HCT116 (cell line): ENCODE results near the gene MYZAP. TPM values are rescaled to one million over a fixed set of nuclear protein-coding genes. Genes with fewer than 3 reads are reported as not detected.

Experiments
- ATAC-seq: fragments of 200-7000 bp; cut with Tn5 transposase; 2 replicates; pipeline ENCODE4 v1.9.1; 2020; ENCODE audit warnings: mild to moderate bottlenecking, moderate library complexity
- BruUV-seq: library from RNA; stranded (reverse); fragments of 400-500 nt; replicated peaks from 2 replicates; lab custom pipeline; 2021; lab: Mats Ljungman, UMichigan
- CTCF ChIA-PET: fragments of 300-600 bp; sonication (Branson Sonifier 250); formaldehyde crosslinking; loops from one replicate; lab custom pipeline; 2021; ENCODE audit warnings: antibody characterized with exemption; lab: Charles Lee
- POLR2A ChIA-PET: fragments of 300-600, 350-600 bp; sonication (Branson Sonifier 250); formaldehyde crosslinking; loops from one replicate; lab custom pipeline; 2021; ENCODE audit warnings: antibody characterized with exemption; lab: Charles Lee
- RAD21 ChIA-PET, 2 experiments: fragments of 300-600 bp; sonication (Branson Sonifier 250); formaldehyde crosslinking; loops; one replicate each; lab custom pipeline; 2023; ENCODE audit warnings: low total read pairs in 2 of 2; ENCODE audit not compliant: uncharacterized antibody in 2 of 2, unreplicated experiment in 2 of 2, low non-redundant PET in 1 of 2; lab: Charles Lee
- DNase-seq: peaks from one replicate; pipeline ENCODE4 v3.0.0-alpha.2; 2010; ENCODE audit warnings: low read depth, low spot score
- H2AFZ ChIP-seq: fragments of 200-600 bp; shearing (Covaris generic), sonication (generic); 2 replicates; pipeline ENCODE4 v1.6.1; 2017; ENCODE audit warnings: low read depth, mixed run types, mixed read lengths, antibody characterized with exemption, low read length; ENCODE audit not compliant: poor library complexity, severe bottlenecking
- H3K27ac ChIP-seq: 2 replicates; pipeline ENCODE4 v1.5.1; 2012; ENCODE audit warnings: low read depth, low read length
- H3K27me3 ChIP-seq: fragments of 200-600 bp; sonication (generic); 2 replicates; pipeline ENCODE4 v1.6.1; 2016; ENCODE audit warnings: mixed run types, low read length, mixed read lengths; ENCODE audit not compliant: insufficient read depth
- H3K36me3 ChIP-seq, 2 experiments: fragments of 200-500 bp in 1 of 2; fragments of 200-600 bp in 1 of 2; sonication (Bioruptor generic) in 1 of 2; sonication (generic) in 1 of 2; 2 replicates each; pipeline versions ENCODE4 v1.5.1 to v1.6.1; 2014 to 2016; ENCODE audit warnings: low read length in 2 of 2, inconsistent platforms in 1 of 2, mixed read lengths in 1 of 2, mixed run types in 1 of 2; ENCODE audit not compliant: insufficient read depth in 2 of 2, control insufficient read depth in 1 of 2
- H3K4me1 ChIP-seq, 2 experiments: fragments of 200-600 bp in 1 of 2; sonication (generic) in 1 of 2; 2 replicates each; pipeline versions ENCODE4 v1.5.1 to v1.6.1; 2012 to 2017; ENCODE audit warnings: low read length in 2 of 2, inconsistent platforms in 1 of 2, mild to moderate bottlenecking in 1 of 2, mixed read lengths in 1 of 2, mixed run types in 1 of 2, moderate library complexity in 1 of 2; ENCODE audit not compliant: insufficient read depth in 2 of 2, control insufficient read depth in 1 of 2
- H3K4me2 ChIP-seq: fragments of 200-600 bp; sonication (generic); 2 replicates; pipeline ENCODE4 v1.6.1; 2017; ENCODE audit warnings: mixed run types, low read length, mixed read lengths
- H3K4me3 ChIP-seq, 2 experiments: fragments of 200-600 bp in 1 of 2; sonication (generic) in 1 of 2; replicated peaks in 1 of 2; 2 replicates each; pipeline ENCODE4 v1.5.1; 2011 to 2016; ENCODE audit warnings: low read length in 2 of 2, control low read depth in 1 of 2, low read depth in 1 of 2, mild to moderate bottlenecking in 1 of 2, mixed read lengths in 1 of 2, mixed run types in 1 of 2
- H3K79me2 ChIP-seq: fragments of 200-600 bp; sonication (generic); 2 replicates; pipeline ENCODE4 v1.6.1; 2017; ENCODE audit warnings: mild to moderate bottlenecking, mixed run types, low read length, moderate library complexity, mixed read lengths; ENCODE audit not compliant: insufficient read depth
- H3K9ac ChIP-seq: fragments of 200-600 bp; sonication (generic); 2 replicates; pipeline ENCODE4 v1.6.1; 2016; ENCODE audit warnings: low read length, mixed read lengths
- H3K9me2 ChIP-seq: fragments of 200-600 bp; sonication (generic), shearing (Covaris generic); 2 replicates; pipeline ENCODE4 v1.6.1; 2017; ENCODE audit warnings: mixed run types, mild to moderate bottlenecking, moderate library complexity; ENCODE audit not compliant: insufficient read depth
- H3K9me3 ChIP-seq, 2 experiments: fragments of 200-500 bp in 1 of 2; fragments of 200-600 bp in 1 of 2; sonication (Bioruptor generic) in 1 of 2; sonication (generic) in 1 of 2; 2 replicates each; pipeline ENCODE4 v1.6.1; 2014 to 2017; ENCODE audit warnings: low read length in 2 of 2, mixed read lengths in 2 of 2, inconsistent platforms in 1 of 2, low read depth in 1 of 2, mild to moderate bottlenecking in 1 of 2, mixed run types in 1 of 2, moderate library complexity in 1 of 2; ENCODE audit not compliant: control insufficient read depth in 1 of 2, insufficient read depth in 1 of 2
- H4K20me1 ChIP-seq: fragments of 200-600 bp; sonication (generic), shearing (Covaris generic); 2 replicates; pipeline ENCODE4 v1.6.1; 2017; ENCODE audit warnings: mixed run types, mild to moderate bottlenecking, moderate library complexity; ENCODE audit not compliant: insufficient read depth
- CEBPB ChIP-seq: IDR thresholded peaks from 2 replicates; pipeline ENCODE4 v1.6.1; 2012; ENCODE audit warnings: low read depth
- EGR1 ChIP-seq: IDR thresholded peaks from 2 replicates; pipeline ENCODE4 v1.6.1; 2012; ENCODE audit warnings: low read depth
- ELF1 ChIP-seq: IDR thresholded peaks from 2 replicates; pipeline ENCODE4 v1.6.1; 2012; ENCODE audit warnings: low read depth, borderline replicate concordance
- EZH2phosphoT487 ChIP-seq: fragments of 200-600 bp; IDR thresholded peaks from 2 replicates; pipeline ENCODE4 v1.6.1; 2018; ENCODE audit warnings: antibody characterized with exemption, borderline replicate concordance
- MAX ChIP-seq: IDR thresholded peaks from 2 replicates; pipeline ENCODE4 v1.6.1; 2012
- POLR2A ChIP-seq: IDR thresholded peaks from 2 replicates; pipeline ENCODE4 v1.7.0; 2011; ENCODE audit warnings: borderline replicate concordance; ENCODE audit not compliant: insufficient read depth, insufficient read length; ENCODE audit errors: extremely low read depth
- POLR2AphosphoS5 ChIP-seq: IDR thresholded peaks from 2 replicates; pipeline ENCODE4 v1.6.1; 2011; ENCODE audit warnings: mild to moderate bottlenecking, low read depth, low read length, moderate library complexity
- REST ChIP-seq: IDR thresholded peaks from 2 replicates; pipeline ENCODE4 v1.6.1; 2012; ENCODE audit warnings: low read depth
- SIN3A ChIP-seq: IDR thresholded peaks from 2 replicates; pipeline ENCODE4 v1.6.1; 2012; ENCODE audit warnings: low read depth
- SP1 ChIP-seq: IDR thresholded peaks from 2 replicates; pipeline ENCODE4 v1.6.1; 2012; ENCODE audit warnings: low read depth
- SRF ChIP-seq: IDR thresholded peaks from 2 replicates; pipeline ENCODE4 v1.6.1; 2012; ENCODE audit warnings: low read depth
- TCF7L2 ChIP-seq: IDR thresholded peaks from 2 replicates; pipeline ENCODE4 v1.7.0; 2011; ENCODE audit warnings: borderline replicate concordance, inconsistent platforms; ENCODE audit not compliant: insufficient read depth, insufficient read length; ENCODE audit errors: extremely low read depth
- YY1 ChIP-seq: IDR thresholded peaks from 2 replicates; pipeline ENCODE4 v1.6.1; 2011; ENCODE audit warnings: low read length, low read depth, moderate library complexity, mild to moderate bottlenecking; ENCODE audit not compliant: insufficient replicate concordance; ENCODE audit errors: extremely low read depth
- ZNF274 ChIP-seq: fragments of 200-500 bp; sonication (Bioruptor generic); IDR thresholded peaks from 2 replicates; pipeline ENCODE4 v1.6.1; 2014; ENCODE audit warnings: mild to moderate bottlenecking, low read depth, low read length, inconsistent platforms
- intact Hi-C: fragments of 100-400 bp; cut with micrococcal nuclease; formaldehyde crosslinking; loops from 2 replicates; pipeline ENCODE4 v1.10.0; 2022
- total RNA-seq: library from RNA; stranded (reverse); gene quantifications from one replicate; pipeline ENCODE4 v1.2.1, GENCODE V29; 2021; ENCODE audit not compliant: unreplicated experiment

MYZAP gene
- total RNA-seq, 1 experiment from 2014 or later, result 5.8 TPM

- H4K20me1 ChIP-seq, result no peaks in the 10 kb centered on the region
- no TSS peak for BruUV-seq
- H3K4me1 ChIP-seq, result peaks cover 34 to 59% of the 10 kb centered on the region in 2 experiments
- peak overlapping the region; percentile 44 for H3K27ac ChIP-seq
- H3K4me3 ChIP-seq, result 0 out of 4 replicates have a peak overlapping the region, but pooled peaks of 1 of the 2 experiments have one; percentile 15
- H3K27me3 ChIP-seq, result no peaks in the 10 kb centered on the region
- intact Hi-C loops, result no loop called here
- TF ChIP-seq EZH2phosphoT487 (no peak), TCF7L2 (no peak), ZNF274 (no peak), SP1 (no peak), YY1 (no peak), CEBPB (no peak), REST (no peak), ELF1 (no peak), EGR1 (no peak), SIN3A (no peak), POLR2AphosphoS5 (no peak), SRF (no peak), MAX (no peak), POLR2A (no peak)
- H3K4me2 ChIP-seq, result peak overlapping the region; percentile 71
- ATAC-seq (no peak), DNase-seq (no peak)
- H3K36me3 ChIP-seq, result no peaks in the 10 kb centered on the region
- no peak overlapping the region for H2AFZ ChIP-seq
- H3K9me2 ChIP-seq, result no peaks in the 10 kb centered on the region
- H3K9ac ChIP-seq, result peak overlapping the region; percentile 46
- no peaks in the 10 kb centered on the region for H3K9me3 ChIP-seq
- CTCF ChIA-PET, result no interaction called here
- H3K79me2 ChIP-seq, result no peaks in the 10 kb centered on the region
- RAD21 ChIA-PET, result interaction anchor here in 1 of 2 experiments (0.5 kb wide), 1 partner anchor 18 kb away, joined by 3 read pairs; no protein-coding TSS in a partner anchor
- POLR2A ChIA-PET, result no interaction called here
Observed at GRCh38 chr15:57606816-57607215, 15.1 kb downstream of the MYZAP start.
